Activated T-helper 2 cell treated with anti-CD3 and anti-CD28 coated beads, Interferon-gamma antibody, Interleukin-2, Interleukin-4, amounts not matched to agents 10 μg/mL and 5 μg/mL and 100 μg/mL, durations not matched to agents 14 hours and 24 hours and 36 hours (primary cell): Measurements from ENCODE around the gene ZNF628. TPM values are rescaled to one million over a fixed set of nuclear protein-coding genes. Genes with fewer than 3 reads are reported as not detected.

Experiments used
- DNase-seq: peaks from one replicate; pipeline ENCODE4 v3.0.0; 2021; ENCODE audit warnings: low spot score
- H3K27ac Mint-ChIP-seq: one replicate; pipeline ENCODE4 v1.8.0; 2021; ENCODE audit warnings: mixed read lengths
- H3K27me3 Mint-ChIP-seq: one replicate; pipeline ENCODE4 v1.8.0; 2021; ENCODE audit warnings: low read depth, mixed read lengths
- H3K36me3 Mint-ChIP-seq: one replicate; pipeline ENCODE4 v1.8.0; 2021; ENCODE audit warnings: low read depth, mixed read lengths
- H3K4me1 Mint-ChIP-seq: one replicate; pipeline ENCODE4 v1.8.0; 2021; ENCODE audit warnings: low read depth, mixed read lengths
- H3K4me3 Mint-ChIP-seq: one replicate; pipeline ENCODE4 v1.8.0; 2021; ENCODE audit warnings: low read depth, mild to moderate bottlenecking, moderate library complexity, mixed read lengths
- H3K9me3 Mint-ChIP-seq: one replicate; pipeline ENCODE4 v1.8.0; 2021; ENCODE audit warnings: mixed read lengths
- intact Hi-C: fragments of 100-400 bp; cut with micrococcal nuclease; formaldehyde crosslinking; loops from one replicate; pipeline ENCODE4 v1.15.1; 2023
- total RNA-seq: library from RNA; stranded (reverse); gene quantifications from 2 replicates; pipeline ENCODE4 v1.2.3, GENCODE V29; 2022

Gene ZNF628
- total RNA-seq, 1 donor from 2014 or later: 8.6 TPM

- no peak for DNase-seq
- Mint-ChIP-seq H3K27me3 (no peaks in the 10 kb centered on the region), H3K9me3 (no peaks in the 10 kb centered on the region), H3K4me1 (peaks cover 12% of the 10 kb centered on the region), H3K36me3 (no peaks in the 10 kb centered on the region), H3K4me3 (peak overlapping the region; percentile 80), H3K27ac (peak overlapping the region; percentile 68)
- intact Hi-C loops: no loop called here
These were observed 9.1 kb downstream of the ZNF628 start for GRCh38 chr19:55485439-55486011.

GRCh38 chr19:55486043-55486970 lies 9.9 kb downstream of the ZNF628 start:
- intact Hi-C loops: no loop called here
- Mint-ChIP-seq H3K27ac (peak overlapping the region; percentile 68), H3K27me3 (no peaks in the 10 kb centered on the region), H3K36me3 (no peaks in the 10 kb centered on the region), H3K4me3 (peak overlapping the region; percentile 80), H3K4me1 (peaks cover 12% of the 10 kb centered on the region), H3K9me3 (no peaks in the 10 kb centered on the region)
- DNase-seq: no peak

GRCh38 chr19:55486971-55487923 lies 10.8 kb downstream of the ZNF628 start:
- intact Hi-C loops: no loop called here
- Mint-ChIP-seq H3K4me1 (peaks cover 12% of the 10 kb centered on the region), H3K36me3 (no peaks in the 10 kb centered on the region), H3K27ac (peak overlapping the region; percentile 69), H3K27me3 (peaks cover 2% of the 10 kb centered on the region), H3K4me3 (peak overlapping the region; percentile 38), H3K9me3 (no peaks in the 10 kb centered on the region)
- no peak for DNase-seq

- Mint-ChIP-seq H3K36me3 (no peaks in the 10 kb centered on the region), H3K4me3 (peak within 1 kb of the TSS; percentile 38), H3K27ac (peak within 1 kb of the TSS; percentile 69), H3K4me1 (peaks cover 12% of the 10 kb centered on the region), H3K27me3 (peaks cover 2% of the 10 kb centered on the region), H3K9me3 (no peaks in the 10 kb centered on the region)
- no peak for DNase-seq
- intact Hi-C loops: no loop called here
These were observed 11.7 kb downstream of the ZNF628 start, which contains the start of gene SSC5D for GRCh38 chr19:55487924-55488687. Gene SSC5D (plus strand): TSS chr19:55488436. CDS start chr19:55488590, 154 bp downstream.

- no peak for DNase-seq
- intact Hi-C loops: no loop called here
- Mint-ChIP-seq H3K9me3 (no peaks in the 10 kb centered on the region), H3K36me3 (no peaks in the 10 kb centered on the region), H3K4me1 (peaks cover 12% of the 10 kb centered on the region), H3K4me3 (no peak overlapping the region), H3K27ac (no peak overlapping the region), H3K27me3 (peaks cover 2% of the 10 kb centered on the region)
These were observed 12.7 kb downstream of the ZNF628 start for GRCh38 chr19:55488986-55489710.

- Mint-ChIP-seq H3K36me3 (no peaks in the 10 kb centered on the region), H3K4me1 (peaks cover 12% of the 10 kb centered on the region)
- intact Hi-C loops: no loop called here
These were observed 13.5 kb downstream of the ZNF628 start for GRCh38 chr19:55489711-55490477.

GRCh38 chr19:55490478-55491432 lies 14.3 kb downstream of the ZNF628 start:
- intact Hi-C loops: no loop called here
- Mint-ChIP-seq H3K9me3 (no peaks in the 10 kb centered on the region), H3K27ac (no peak overlapping the region), H3K4me1 (peaks cover 12% of the 10 kb centered on the region), H3K27me3 (peaks cover 2% of the 10 kb centered on the region), H3K4me3 (no peak overlapping the region), H3K36me3 (no peaks in the 10 kb centered on the region)
- no peak for DNase-seq

More at GRCh38 chr19:55489711-55490477, 13.5 kb downstream of the ZNF628 start:
- H3K4me3 Mint-ChIP-seq: no peak overlapping the region
- no peaks in the 10 kb centered on the region for H3K9me3 Mint-ChIP-seq
- H3K27me3 Mint-ChIP-seq: peaks cover 2% of the 10 kb centered on the region
- DNase-seq: no peak
- no peak overlapping the region for H3K27ac Mint-ChIP-seq

- H3K36me3 Mint-ChIP-seq: no peaks in the 10 kb centered on the region
- no peak overlapping the region for H3K27ac Mint-ChIP-seq
- H3K4me3 Mint-ChIP-seq: no peak overlapping the region
- intact Hi-C loops: no loop called here
- H3K9me3 Mint-ChIP-seq: no peaks in the 10 kb centered on the region
- DNase-seq: no peak
- H3K4me1 Mint-ChIP-seq: peaks cover 8% of the 10 kb centered on the region
- H3K27me3 Mint-ChIP-seq: peaks cover 2% of the 10 kb centered on the region
These were observed 15.3 kb downstream of the ZNF628 start for GRCh38 chr19:55491546-55492360.

- Mint-ChIP-seq H3K4me3 (no peak overlapping the region), H3K27ac (no peak overlapping the region), H3K27me3 (peaks cover 2% of the 10 kb centered on the region), H3K9me3 (no peaks in the 10 kb centered on the region), H3K4me1 (peaks cover 2% of the 10 kb centered on the region), H3K36me3 (no peaks in the 10 kb centered on the region)
- intact Hi-C loops: no loop called here
- DNase-seq: no peak
These were observed 16.0 kb downstream of the ZNF628 start for GRCh38 chr19:55492362-55492944.
